HG03378 (cell line): ENCODE data around the gene RELL2.

ENCODE experiments used
- ATAC-seq: cut with Tn5 transposase; IDR thresholded peaks from one replicate; pipeline ENCODE4 v1.9.1; 2021; ENCODE audit warnings: mild to moderate bottlenecking, moderate library complexity; ENCODE audit not compliant: unreplicated experiment

Gene RELL2

GRCh38 chr5:141675672-141676071, 38.9 kb downstream of the RELL2 start:
- no peak for ATAC-seq

- no peak for ATAC-seq
Observed at GRCh38 chr5:141677415-141677814, 40.6 kb downstream of the RELL2 start.

GRCh38 chr5:141680178-141680577, 43.4 kb downstream of the RELL2 start:
- no peak for ATAC-seq

GRCh38 chr5:141680751-141681201, 44.0 kb downstream of the RELL2 start:
- ATAC-seq: no peak

DNA sequence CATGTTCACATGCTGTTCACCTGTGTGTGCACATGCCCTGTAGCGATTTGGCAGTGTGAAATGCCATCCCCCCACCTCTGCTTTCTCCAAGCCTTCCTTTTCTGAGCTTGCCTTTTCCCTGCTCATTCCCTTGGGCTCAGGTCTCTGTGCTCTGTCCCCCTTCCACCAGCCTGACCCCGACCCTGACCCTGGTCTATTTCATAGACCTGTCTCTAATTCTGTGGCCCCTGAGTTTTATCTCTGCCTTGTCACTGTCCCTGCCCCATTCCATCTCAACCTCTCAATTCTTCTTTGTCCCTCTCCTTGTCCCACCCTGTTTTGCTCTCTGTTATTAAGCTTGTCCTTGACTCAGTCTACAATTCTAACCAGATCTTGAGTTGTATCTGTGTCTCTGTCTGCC, 44.5 kb downstream of the RELL2 start:
- ATAC-seq: no peak

- ATAC-seq: no peak
Observed at GRCh38 chr5:141681695-141682641, 45.2 kb downstream of the RELL2 start, which contains the start of gene ARAP3. Gene ARAP3, minus strand, starts transcription at chr5:141682230. Its CDS starts 1,744 bp downstream, at chr5:141680486.

GRCh38 chr5:141683596-141684141, 46.9 kb downstream of the RELL2 start:
- no peak for ATAC-seq

DNA sequence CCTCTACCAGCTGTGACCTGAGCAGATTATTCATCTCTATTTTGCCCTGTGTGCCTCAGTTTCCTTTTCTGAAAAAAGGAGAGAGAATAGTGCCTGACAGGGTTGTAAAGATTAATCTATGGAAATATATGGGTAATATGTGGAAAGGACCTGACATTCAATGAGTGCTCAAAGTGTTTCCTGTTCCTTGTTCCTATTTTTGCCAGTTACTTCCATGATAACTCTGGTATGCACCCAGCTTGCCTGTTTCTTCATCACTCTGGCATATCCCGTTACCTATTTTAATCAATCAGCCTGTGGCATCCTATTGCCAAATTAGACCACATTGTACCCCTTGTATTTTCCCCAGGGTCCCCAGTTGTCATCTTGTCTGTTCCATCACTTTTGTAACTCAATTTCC, 48.8 kb downstream of the RELL2 start:
- no peak for ATAC-seq

DNA sequence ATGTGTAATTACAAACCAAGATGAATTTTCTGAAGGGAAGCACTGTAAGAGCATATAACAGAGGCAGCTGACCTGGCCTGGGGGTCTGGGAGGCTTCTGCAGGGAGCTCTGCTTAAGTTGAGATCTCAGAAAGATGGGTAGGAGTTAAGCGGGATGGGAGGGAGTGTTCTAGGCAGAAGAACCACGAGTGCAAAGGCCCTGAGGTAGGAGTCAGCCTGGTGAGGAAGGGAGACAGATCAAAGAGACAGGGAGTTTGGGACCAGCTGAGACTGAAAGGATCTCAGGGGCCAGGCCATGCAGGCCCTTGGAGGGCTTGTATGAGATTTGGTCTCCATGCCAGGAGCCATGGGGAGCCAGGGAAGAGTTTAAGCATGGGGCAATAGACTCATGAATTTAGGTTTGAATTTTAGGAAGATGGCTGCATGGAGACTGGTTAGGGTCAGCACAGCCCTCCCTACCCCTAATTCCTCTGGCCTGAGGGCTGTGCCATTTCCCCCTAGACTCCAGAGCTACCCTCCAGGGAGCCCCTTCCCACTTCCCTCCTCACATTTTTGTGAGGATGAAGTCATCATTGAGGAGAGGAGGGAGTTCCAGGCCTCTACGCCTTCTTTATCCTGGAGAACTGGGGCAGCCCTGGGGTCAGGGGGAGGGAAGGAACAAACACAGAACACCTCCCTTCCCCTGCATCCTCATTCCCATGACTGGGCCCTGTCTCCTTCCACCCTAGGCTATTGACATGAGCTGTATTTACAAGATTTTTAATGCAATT, 50.0 kb downstream of the RELL2 start:
- no peak for ATAC-seq
